GM19395 (cell line): Measurements from ENCODE around the gene GKN2.
"Not testable (repeated sequence)": the region's sequence is repeated elsewhere in the genome, so short reads cannot be mapped to it uniquely, and the experiment has no call there.

Source experiments
- ATAC-seq: cut with Tn5 transposase; IDR thresholded peaks from one replicate; pipeline ENCODE4 v1.9.1; 2021; ENCODE audit warnings: mild to moderate bottlenecking, moderate library complexity; ENCODE audit not compliant: unreplicated experiment

GKN2 gene

DNA sequence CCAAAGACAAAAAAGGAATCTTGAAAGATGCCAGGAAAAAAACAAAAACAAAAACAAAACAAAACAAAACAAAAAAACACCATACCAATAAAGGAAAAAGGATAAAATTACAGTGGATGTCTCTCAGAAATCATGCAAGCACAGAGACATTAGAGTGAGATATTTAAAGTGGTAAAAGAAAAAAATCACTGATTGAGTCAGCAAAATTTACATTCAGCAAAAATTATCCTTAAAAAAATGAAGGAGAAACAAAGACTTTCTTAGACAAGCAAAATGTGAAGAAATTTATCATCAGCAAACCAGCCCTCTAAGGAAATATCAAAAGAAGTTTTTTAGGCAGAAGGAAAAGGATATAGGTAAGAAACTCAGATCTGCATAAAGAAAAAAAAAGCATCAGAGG is 11.6 kb upstream of the GKN2 start:
- ATAC-seq: no peak

- ATAC-seq: no peak
Measured at GRCh38 chr2:68961380-68961779, 8.7 kb upstream of the GKN2 start.

DNA sequence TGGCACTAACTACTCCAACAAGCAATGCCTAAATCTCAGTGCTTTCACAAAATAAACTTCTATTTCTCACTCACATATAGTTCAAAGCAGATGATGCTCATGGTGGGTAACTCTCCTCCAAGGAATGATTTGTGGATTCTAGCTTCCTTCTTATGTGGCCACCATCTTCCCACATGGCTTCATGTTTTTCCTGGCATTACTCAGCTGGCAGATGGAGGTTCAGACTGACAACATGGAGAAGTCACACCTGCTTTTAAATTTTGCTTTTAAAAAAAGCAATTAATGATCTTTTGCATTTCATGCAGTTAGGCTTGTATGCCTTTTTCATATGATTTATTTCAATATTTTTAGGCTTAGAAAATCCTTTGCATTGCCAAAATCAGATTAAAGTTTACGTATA is 6.3 kb upstream of the GKN2 start:
- no peak for ATAC-seq

GRCh38 chr2:68955432-68955831 is 2.7 kb upstream of the GKN2 start:
- ATAC-seq: not testable (repeated sequence)

DNA sequence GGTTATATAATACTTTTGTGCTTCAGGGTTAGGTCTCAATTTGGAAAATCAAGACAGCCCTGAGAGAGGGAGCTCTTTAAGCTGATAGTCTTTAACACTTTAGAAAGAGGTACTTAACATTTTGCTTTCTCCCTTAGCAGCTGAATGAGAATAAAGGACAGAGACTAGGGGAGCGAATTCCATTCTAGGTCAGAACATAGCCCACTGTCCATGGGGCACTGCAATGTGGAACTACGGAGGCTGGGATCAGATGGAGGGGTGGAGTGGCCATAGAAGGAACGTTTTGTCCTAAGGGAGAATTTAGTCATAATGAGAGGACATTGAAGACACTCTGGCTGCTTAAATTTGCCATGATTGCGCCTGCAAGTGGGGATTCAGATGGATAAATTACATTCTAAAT is 794 bp downstream of the GKN2 start:
- ATAC-seq: no peak

- ATAC-seq: no peak
Measured at GRCh38 chr2:68948710-68949109, 4.0 kb downstream of the GKN2 start.

- ATAC-seq: no peak
Measured at GRCh38 chr2:68946117-68946516, 6.6 kb downstream of the GKN2 start.

GRCh38 chr2:68943581-68944568 is 8.8 kb downstream of the GKN2 start:
- peak; percentile 69 for ATAC-seq

DNA sequence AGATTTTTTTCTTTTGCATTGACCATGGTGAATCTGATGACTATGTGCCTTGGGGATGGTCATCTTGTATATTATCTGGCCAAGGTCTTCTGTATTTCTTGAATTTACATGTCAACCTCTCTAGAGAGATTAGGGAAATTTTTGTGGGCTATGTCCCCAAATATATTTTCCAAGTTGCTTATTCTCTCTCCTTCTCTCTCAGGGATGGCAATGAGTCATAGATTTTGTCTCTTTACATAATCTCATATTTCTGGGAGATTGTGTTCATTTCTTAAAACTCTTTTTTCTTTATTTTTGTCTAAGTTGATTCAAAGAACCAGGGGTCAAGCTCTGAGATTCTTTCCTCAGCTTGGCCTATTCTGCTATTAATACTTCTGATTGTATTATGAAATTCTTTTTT is 9.9 kb downstream of the GKN2 start:
- no peak for ATAC-seq

GRCh38 chr2:68940369-68940768 is 12.3 kb downstream of the GKN2 start:
- ATAC-seq: no peak

DNA sequence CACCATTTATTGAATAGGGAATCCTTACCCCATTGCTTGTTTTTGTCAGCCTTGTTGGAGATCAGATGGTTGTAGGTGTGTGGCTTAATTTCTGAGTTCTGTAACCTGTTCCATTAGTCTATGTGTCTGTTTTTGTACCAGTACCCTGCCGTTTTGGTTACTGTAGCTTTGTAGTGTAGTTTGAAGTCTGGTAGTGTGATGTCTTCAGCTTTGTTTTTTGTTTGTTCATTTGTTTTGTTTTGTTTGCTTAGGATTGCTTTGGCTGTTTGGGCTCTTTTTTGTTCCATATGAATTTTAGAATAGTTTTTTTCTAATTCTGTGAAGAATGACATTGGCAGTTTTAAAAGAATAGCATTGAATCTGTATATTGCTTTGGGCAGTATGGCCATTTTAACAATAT is 12.7 kb downstream of the GKN2 start:
- no peak for ATAC-seq

DNA sequence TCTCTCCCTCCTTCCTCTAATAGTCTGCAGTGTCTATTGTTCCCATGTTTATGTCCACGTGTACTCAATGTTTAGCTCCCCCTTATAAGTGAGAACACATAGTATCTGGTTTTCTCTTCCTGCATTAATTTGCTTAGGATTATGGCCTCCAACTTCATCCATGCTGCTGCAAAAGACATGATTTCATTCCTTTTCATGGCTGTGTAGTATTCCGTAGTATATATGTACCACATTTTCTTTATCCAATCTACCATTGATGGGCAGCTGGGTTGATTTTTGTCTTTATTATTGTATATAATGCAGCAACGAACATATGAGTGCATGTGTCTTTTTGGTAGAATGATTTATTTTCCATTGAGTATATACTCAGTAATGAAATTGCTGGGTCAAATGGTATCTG is 13.8 kb downstream of the GKN2 start:
- no peak for ATAC-seq

DNA sequence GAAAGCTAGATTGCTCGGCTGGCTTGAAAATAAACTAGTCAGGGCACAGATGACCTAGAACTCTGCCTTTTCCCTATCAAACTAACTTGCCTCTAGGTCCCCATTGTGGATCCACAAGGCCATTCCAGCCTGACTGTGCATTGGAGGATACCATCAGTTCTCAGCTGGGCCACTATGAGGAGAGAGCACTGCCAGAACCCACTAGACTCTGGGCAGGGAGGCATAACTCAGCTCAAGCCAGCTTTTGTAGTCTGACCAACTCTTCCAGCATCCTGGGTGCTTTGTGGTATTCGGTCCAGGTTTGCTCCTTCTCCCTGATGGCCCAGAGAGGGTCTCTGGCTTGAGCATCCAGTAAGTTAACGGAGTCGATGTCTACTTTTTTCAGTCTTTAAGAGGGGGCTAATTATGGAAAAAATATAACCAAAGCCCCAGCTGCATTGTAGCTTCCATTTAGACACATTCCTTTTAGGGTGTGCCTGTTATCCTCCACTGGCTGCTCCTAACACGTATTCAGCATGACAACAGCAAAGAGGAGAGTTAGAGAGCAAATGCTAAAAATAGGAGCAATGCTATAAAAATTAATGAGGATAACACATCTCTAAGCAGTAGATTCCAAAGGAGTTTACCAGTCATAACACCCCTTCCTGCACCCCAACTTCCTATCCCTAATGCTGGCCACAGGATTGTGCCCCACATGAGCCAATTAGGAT is 15.2 kb downstream of the GKN2 start:
- no peak for ATAC-seq

GRCh38 chr2:68936889-68937288 is 15.8 kb downstream of the GKN2 start:
- no peak for ATAC-seq

DNA sequence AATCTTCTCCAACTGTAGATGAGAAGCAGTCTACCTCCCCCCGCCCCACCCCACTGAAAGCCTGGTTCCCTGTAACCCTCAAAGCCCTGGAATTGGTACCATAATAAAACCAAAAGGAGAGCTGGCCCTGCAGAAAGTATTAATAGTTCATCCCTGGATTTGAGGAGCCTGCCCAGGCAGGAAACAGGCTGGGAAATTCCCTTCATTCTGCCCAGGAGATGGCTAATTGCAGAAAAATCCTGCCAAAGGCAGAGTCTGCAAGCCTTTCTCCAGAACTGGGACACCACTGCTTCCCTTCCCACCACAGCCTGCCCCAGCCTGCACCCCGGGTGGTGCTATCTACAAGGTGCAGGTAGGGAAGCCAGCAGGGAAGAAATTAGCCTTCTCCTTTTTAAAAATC is 16.3 kb downstream of the GKN2 start:
- no peak for ATAC-seq

- ATAC-seq: no peak
Measured at GRCh38 chr2:68935471-68935870, 17.2 kb downstream of the GKN2 start.

DNA sequence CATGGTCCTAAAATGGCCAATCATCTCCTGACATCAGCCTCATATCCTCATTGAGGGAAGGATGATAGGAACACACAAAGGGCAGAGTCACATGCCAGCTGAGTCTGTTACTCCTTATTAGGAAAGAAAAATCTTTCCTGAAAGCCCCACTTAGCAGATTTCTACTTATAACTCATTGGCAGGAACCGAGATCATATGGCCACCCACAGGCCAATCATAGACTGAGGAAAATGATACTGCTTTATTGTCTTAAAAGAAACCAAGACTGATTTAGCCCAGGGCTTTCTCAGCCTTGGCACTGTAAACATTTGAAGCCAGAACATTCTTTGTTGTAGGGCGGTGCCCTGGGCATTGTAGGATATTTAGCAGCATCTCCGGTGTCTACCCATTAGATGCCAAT is 18.7 kb downstream of the GKN2 start:
- no peak for ATAC-seq

DNA sequence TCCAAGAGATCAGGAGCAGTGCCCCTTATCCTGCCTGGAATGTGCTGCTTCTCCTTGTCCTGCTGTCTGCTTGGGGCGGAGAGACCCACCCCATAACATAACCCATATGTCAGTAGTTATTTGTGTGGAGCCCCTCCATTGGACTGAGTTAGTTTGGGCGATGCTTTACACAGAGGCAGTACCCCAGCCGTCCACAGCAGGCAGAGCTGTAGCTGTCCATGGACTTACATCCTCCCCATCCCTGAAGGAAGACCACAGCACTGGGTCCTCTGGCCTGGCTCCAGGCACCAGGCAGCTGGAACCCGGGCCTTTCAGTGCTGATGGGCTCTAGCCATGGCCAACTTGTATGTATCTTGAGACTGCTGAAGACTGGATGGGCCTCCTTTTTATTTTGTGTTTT is 20.3 kb downstream of the GKN2 start:
- no peak for ATAC-seq

GRCh38 chr2:68931799-68932198 is 20.9 kb downstream of the GKN2 start:
- no peak for ATAC-seq

DNA sequence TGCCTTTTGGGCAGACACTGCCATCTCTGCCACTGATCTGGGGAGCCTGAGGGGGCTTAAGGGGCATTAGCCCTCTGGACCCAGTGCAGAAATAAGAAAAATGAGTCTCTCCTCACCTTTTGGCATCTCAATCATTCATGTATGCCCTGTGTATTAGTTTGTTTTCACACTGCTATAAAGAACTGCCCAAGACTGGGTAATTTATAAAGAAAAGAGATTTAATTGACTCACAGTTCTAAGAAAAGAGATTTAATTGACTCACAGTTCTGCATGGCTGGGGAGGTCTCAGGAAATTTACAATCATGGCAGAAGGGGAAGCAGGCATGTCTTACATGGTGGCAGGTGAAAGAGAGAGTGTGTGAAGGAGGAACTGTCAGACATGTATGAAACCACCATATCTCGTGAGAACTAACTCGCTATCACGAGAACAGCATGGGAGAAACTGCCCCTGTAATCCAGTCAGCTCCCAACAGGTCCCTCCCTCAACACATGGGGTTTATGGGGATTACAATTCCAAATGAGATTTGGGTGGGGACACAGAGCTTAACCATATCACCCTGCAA is 21.5 kb downstream of the GKN2 start:
- no peak for ATAC-seq

DNA sequence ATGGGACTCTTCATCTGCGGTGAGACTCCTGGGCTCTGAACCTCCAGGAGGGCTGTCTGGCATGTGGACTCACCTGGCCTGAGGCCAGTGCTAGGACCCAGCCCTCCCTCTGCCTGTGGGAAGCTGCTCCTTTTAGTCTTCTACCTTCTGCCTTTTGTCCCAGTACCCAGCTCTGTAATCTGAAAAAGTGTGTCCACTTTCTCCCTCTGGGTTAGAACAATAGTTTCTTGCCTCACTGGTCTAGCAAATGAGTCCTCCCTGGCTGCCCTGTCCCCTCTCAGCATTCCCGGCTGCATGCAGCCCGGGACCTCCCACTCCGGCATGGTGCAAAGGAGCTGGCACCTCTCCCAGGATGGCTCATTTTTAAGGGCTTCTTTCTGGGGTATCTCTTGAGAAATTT is 25.9 kb downstream of the GKN2 start:
- no peak for ATAC-seq
